ENCODE measurements around the gene ARHGEF28. TPM values are rescaled to one million over a fixed set of nuclear protein-coding genes. Genes with fewer than 3 reads are reported as not detected.

The ARHGEF28 gene
- total and polyA plus RNA-seq, 2 of the 13 experiments (the other 11 are each of a cell fraction or from before 2014, with no cell fraction given): 17.4 to 34.1 TPM

- TF ChIP-seq HMGXB4 (CRISPR knock-in tag; IDR thresholded peaks at IDR 0.05; ENCODE audit: borderline replicate concordance in 1 of 2, low read depth in 1 of 2): no peak
These were observed 271.9 kb downstream of the ARHGEF28 start (continued) for GRCh38 chr5:73897893-73898292.

GRCh38 chr5:73899055-73899454, 273.1 kb downstream of the ARHGEF28 start:
- no peak for DNase-seq (ENCODE audit: low spot score)

More at GRCh38 chr5:73899055-73899454, 273.1 kb downstream of the ARHGEF28 start:
- no peaks in the 10 kb centered on the region for H4K20me1 ChIP-seq (ENCODE audit: insufficient read depth, low read length)
- in situ Hi-C loops (cut with HindIII; ENCODE audit: extremely low pct_ligation_motif_present, low pct_unique_long_range_greater_than_20kb) (no loop called here), intact Hi-C loops (cut with micrococcal nuclease; ENCODE audit: unreplicated experiment) (no loop called here)
- no peak overlapping the region for H3K4me2 ChIP-seq (ENCODE audit: low read depth, low read length)
- no peak for ATAC-seq
- H3K4me3 ChIP-seq (replicated peaks in 1 of 3; ENCODE audit: insufficient read depth in 1 of 3, low read depth in 2 of 3, low read length in 3 of 3): no peak overlapping the region
- no peaks in the 10 kb centered on the region for H3K27me3 ChIP-seq (ENCODE audit: control insufficient read depth in 1 of 2, insufficient read depth in 2 of 2, low read length in 2 of 2)
- over 99% methylated on average over 8 of the region's 9 CpGs for WGBS (ENCODE audit: low lambda C conversion rate)
- no peak overlapping the region for H3K9ac ChIP-seq (ENCODE audit: insufficient read depth, low read depth, low read length)
- H3K9me3 ChIP-seq (ENCODE audit: low read length): no peaks in the 10 kb centered on the region
- BruUV-seq (replicated peaks): no TSS peak
- TF ChIP-seq PLRG1 (conservative IDR thresholded peaks at IDR 0.05): no peak
- TF ChIP-seq EZH2 (conservative IDR thresholded peaks at IDR 0.05; ENCODE audit: low read depth, low read length): no peak
- TF ChIP-seq ZNF317 (CRISPR knock-in tag; IDR thresholded peaks at IDR 0.05): no peak
- TF ChIP-seq PITX1 (CRISPR knock-in tag; IDR thresholded peaks at IDR 0.05): no peak
- TF ChIP-seq PHF21A (CRISPR knock-in tag; IDR thresholded peaks at IDR 0.05): no peak
- no peak for TF ChIP-seq HMGXB4 (CRISPR knock-in tag; IDR thresholded peaks at IDR 0.05; ENCODE audit: borderline replicate concordance in 1 of 2, low read depth in 1 of 2)
- no peak for TF ChIP-seq FOXP1 (IDR thresholded peaks at IDR 0.05)
- TF ChIP-seq FOXP1 (CRISPR knock-in tag; IDR thresholded peaks at IDR 0.05): no peak
- TF ChIP-seq E2F5 (CRISPR knock-in tag; conservative IDR thresholded peaks at IDR 0.05): no peak
- no peaks in the 10 kb centered on the region for H3K79me2 ChIP-seq (ENCODE audit: insufficient read depth, low read length)
- CTCF ChIA-PET (ENCODE audit: low intra/inter-chr PET ratio, low total read pairs): no interaction called here
- no peak overlapping the region for H2AFZ ChIP-seq (ENCODE audit: low read length)
- POLR2A ChIA-PET: no interaction called here
- H3K36me3 ChIP-seq (replicated peaks in 1 of 2; ENCODE audit: control insufficient read depth in 1 of 2, insufficient read depth in 2 of 2, low read length in 2 of 2): peaks cover 18 to 63% of the 10 kb centered on the region in 2 experiments; a peak in 4 of 5 replicates
- H3K27ac ChIP-seq (ENCODE audit: extremely low read length, insufficient read depth, low read length): no peak overlapping the region
- H3K4me1 ChIP-seq (ENCODE audit: insufficient read depth, low read length): peaks cover 14% of the 10 kb centered on the region
- no peak for FAIRE-seq
